Neutrophil (primary cell): ENCODE results near the gene RBP5.

Experiments
- H3K27ac ChIP-seq: fragments of 200-600 bp; sonication (generic); 2 replicates; pipeline ENCODE4 v1.5.1; 2016; ENCODE audit warnings: mild to moderate bottlenecking, moderate library complexity
- H3K27me3 ChIP-seq: fragments of 200-600 bp; sonication (generic); 2 replicates; pipeline ENCODE4 v1.6.0; 2016; ENCODE audit warnings: mild to moderate bottlenecking
- H3K36me3 ChIP-seq: fragments of 200-600 bp; sonication (generic); 2 replicates; pipeline ENCODE4 v1.5.1; 2017
- H3K4me1 ChIP-seq, 2 experiments: fragments of 200-600 bp in 1 of 2; sonication (generic) in 1 of 2; 1 replicate in 1 of 2; 2 replicates in 1 of 2; pipeline versions ENCODE4 v1.5.1 to v1.6.1; 2013 to 2016; ENCODE audit warnings: low read depth in 1 of 2, low read length in 1 of 2, mild to moderate bottlenecking in 1 of 2, moderate library complexity in 1 of 2; ENCODE audit not compliant: control insufficient read depth in 1 of 2, insufficient read depth in 1 of 2
- H3K4me3 ChIP-seq, 2 experiments: fragments of 200-600 bp in 1 of 2; sonication (generic) in 1 of 2; 1 replicate in 1 of 2; 2 replicates in 1 of 2; pipeline ENCODE4 v1.5.1; 2013 to 2016; ENCODE audit warnings: low read depth in 1 of 2, low read length in 1 of 2, mild to moderate bottlenecking in 1 of 2, moderate library complexity in 1 of 2
- H3K9me3 ChIP-seq: fragments of 200-600 bp; sonication (generic); 2 replicates; pipeline ENCODE4 v1.5.1; 2016
- CTCF ChIP-seq: fragments of 200-600 bp; sonication (generic); IDR thresholded peaks from 2 replicates; pipeline ENCODE4 v1.5.1; 2016; ENCODE audit warnings: antibody characterized with exemption

The RBP5 gene

GRCh38 chr12:7089196-7089871 lies 39.4 kb downstream of the RBP5 start:
- Histone ChIP-seq H3K4me1 (peaks cover 11 to 14% of the 10 kb centered on the region in 2 experiments), H3K27me3 (no peaks in the 10 kb centered on the region), H3K36me3 (no peaks in the 10 kb centered on the region), H3K4me3 (no peak overlapping the region), H3K27ac (no peak overlapping the region), H3K9me3 (no peaks in the 10 kb centered on the region)
- no peak for TF ChIP-seq CTCF

GRCh38 chr12:7083125-7083524 lies 45.6 kb downstream of the RBP5 start:
- H3K36me3 ChIP-seq: no peaks in the 10 kb centered on the region
- H3K27ac ChIP-seq: no peak overlapping the region
- no peaks in the 10 kb centered on the region for H3K27me3 ChIP-seq
- no peak overlapping the region for H3K4me3 ChIP-seq
- H3K9me3 ChIP-seq: no peaks in the 10 kb centered on the region
- no peaks in the 10 kb centered on the region for H3K4me1 ChIP-seq
- no peak for TF ChIP-seq CTCF

- no peak overlapping the region for H3K27ac ChIP-seq
- no peaks in the 10 kb centered on the region for H3K27me3 ChIP-seq
- H3K4me3 ChIP-seq: no peak overlapping the region
- H3K9me3 ChIP-seq: no peaks in the 10 kb centered on the region
- no peaks in the 10 kb centered on the region for H3K36me3 ChIP-seq
- no peak for TF ChIP-seq CTCF
- H3K4me1 ChIP-seq: no peaks in the 10 kb centered on the region
Observed at GRCh38 chr12:7081037-7081436, 47.7 kb downstream of the RBP5 start.

GRCh38 chr12:7079826-7080125 lies 48.9 kb downstream of the RBP5 start:
- H3K27ac ChIP-seq: no peak overlapping the region
- H3K36me3 ChIP-seq: no peaks in the 10 kb centered on the region
- no peak overlapping the region for H3K4me3 ChIP-seq
- no peaks in the 10 kb centered on the region for H3K9me3 ChIP-seq
- no peaks in the 10 kb centered on the region for H3K27me3 ChIP-seq
- TF ChIP-seq CTCF: no peak
- no peaks in the 10 kb centered on the region for H3K4me1 ChIP-seq

- no peak overlapping the region for H3K27ac ChIP-seq
- no peak overlapping the region for H3K4me3 ChIP-seq
- H3K4me1 ChIP-seq: peaks cover 7 to 10% of the 10 kb centered on the region in 2 experiments
- H3K27me3 ChIP-seq: no peaks in the 10 kb centered on the region
- H3K36me3 ChIP-seq: no peaks in the 10 kb centered on the region
- TF ChIP-seq CTCF: no peak
- no peaks in the 10 kb centered on the region for H3K9me3 ChIP-seq
Observed at GRCh38 chr12:7078163-7078562, 50.5 kb downstream of the RBP5 start.

DNA sequence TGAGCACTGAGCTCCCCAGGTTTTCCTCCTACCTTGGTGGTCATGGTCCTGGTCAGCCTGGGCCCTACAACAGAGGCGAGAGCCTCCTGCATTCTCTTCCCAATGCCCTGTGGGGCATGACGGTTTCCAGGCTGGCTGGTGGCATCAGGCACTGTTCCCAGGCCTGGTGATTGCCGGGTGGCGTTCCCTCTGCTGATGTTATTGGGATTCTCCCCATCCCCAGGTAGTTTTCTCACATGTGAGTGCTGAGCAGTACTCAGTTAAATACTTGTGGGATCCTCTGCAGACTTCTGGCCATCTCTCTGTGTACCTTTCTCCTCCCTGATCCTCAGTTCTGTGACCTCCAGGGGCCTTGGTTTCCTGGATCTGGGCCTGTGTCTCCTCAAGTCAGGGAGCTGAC lies 52.2 kb downstream of the RBP5 start:
- Histone ChIP-seq H3K27ac (no peak overlapping the region), H3K27me3 (no peaks in the 10 kb centered on the region), H3K4me1 (peaks cover 7 to 11% of the 10 kb centered on the region in 2 experiments), H3K36me3 (no peaks in the 10 kb centered on the region), H3K9me3 (no peaks in the 10 kb centered on the region), H3K4me3 (no peak overlapping the region)
- no peak for TF ChIP-seq CTCF
